Astrocyte (in vitro differentiated cells and primary cell): Measurements from ENCODE around the gene MFGE8. TPM values are rescaled to one million over a fixed set of nuclear protein-coding genes. Genes with fewer than 3 reads are reported as not detected.

Experiments
- DNase-seq: peaks from one replicate; pipeline ENCODE4 v3.0.0-alpha.2; 2010; ENCODE audit warnings: low read depth
- FAIRE-seq: peaks from 2 replicates; lab custom pipeline; 2011; peaks lifted over from hg19 to GRCh38; lab: Jason Lieb, UNC
- H2AFZ ChIP-seq: 2 replicates; pipeline ENCODE4 v1.6.0; 2012; ENCODE audit warnings: low read depth, low read length, inconsistent platforms
- H3K27ac ChIP-seq: 2 replicates; pipeline ENCODE4 v1.5.1; 2011; ENCODE audit warnings: low read depth, low read length, inconsistent platforms
- H3K27me3 ChIP-seq: 2 replicates; pipeline ENCODE4 v1.6.0; 2011; ENCODE audit warnings: low read length, inconsistent platforms; ENCODE audit not compliant: insufficient read depth
- H3K36me3 ChIP-seq: 2 replicates; pipeline ENCODE4 v1.5.1; 2011; ENCODE audit warnings: low read length, inconsistent platforms; ENCODE audit not compliant: insufficient read depth
- H3K4me1 ChIP-seq: 2 replicates; pipeline ENCODE4 v1.5.1; 2011; ENCODE audit warnings: low read length, inconsistent platforms; ENCODE audit not compliant: insufficient read depth
- H3K4me2 ChIP-seq: 2 replicates; pipeline ENCODE4 v1.6.0; 2012; ENCODE audit warnings: low read length, inconsistent platforms
- H3K4me3 ChIP-seq: 2 replicates; pipeline ENCODE4 v1.5.1; 2011; ENCODE audit warnings: low read depth, mild to moderate bottlenecking, low read length, inconsistent platforms; ENCODE audit not compliant: insufficient read depth
- H3K79me2 ChIP-seq: 2 replicates; pipeline ENCODE4 v1.6.0; 2012; ENCODE audit warnings: mild to moderate bottlenecking, low read length, inconsistent platforms; ENCODE audit not compliant: insufficient read depth
- H3K9ac ChIP-seq: 2 replicates; pipeline ENCODE4 v1.6.0; 2012; ENCODE audit warnings: mild to moderate bottlenecking, low read length, inconsistent platforms
- H3K9me3 ChIP-seq: 2 replicates; pipeline ENCODE4 v1.5.1; 2012; ENCODE audit warnings: low read depth, mild to moderate bottlenecking, low read length, inconsistent platforms; ENCODE audit not compliant: insufficient read depth
- H4K20me1 ChIP-seq: 2 replicates; pipeline ENCODE4 v1.6.0; 2012; ENCODE audit warnings: low read length, inconsistent platforms; ENCODE audit not compliant: insufficient read depth
- H3K27ac Mint-ChIP-seq: one replicate; pipeline ENCODE4 v1.8.0; 2021; ENCODE audit warnings: mild to moderate bottlenecking, mixed read lengths; ENCODE audit not compliant: unreplicated experiment
- H3K27me3 Mint-ChIP-seq: one replicate; pipeline ENCODE4 v1.8.0; 2021; ENCODE audit warnings: low read depth, mixed read lengths; ENCODE audit not compliant: unreplicated experiment
- H3K36me3 Mint-ChIP-seq: one replicate; pipeline ENCODE4 v1.8.0; 2021; ENCODE audit warnings: low read depth, mixed read lengths; ENCODE audit not compliant: unreplicated experiment
- H3K4me1 Mint-ChIP-seq: one replicate; pipeline ENCODE4 v1.8.0; 2021; ENCODE audit warnings: low read depth, mixed read lengths; ENCODE audit not compliant: unreplicated experiment
- H3K4me3 Mint-ChIP-seq: one replicate; pipeline ENCODE4 v1.8.0; 2021; ENCODE audit warnings: mild to moderate bottlenecking, moderate library complexity, mixed read lengths; ENCODE audit not compliant: unreplicated experiment
- H3K9me3 Mint-ChIP-seq: one replicate; pipeline ENCODE4 v1.8.0; 2021; ENCODE audit warnings: mild to moderate bottlenecking, mixed read lengths; ENCODE audit not compliant: unreplicated experiment
- CTCF ChIP-seq: IDR thresholded peaks from 2 replicates; pipeline ENCODE4 v1.5.1; 2011; ENCODE audit warnings: low read depth, mild to moderate bottlenecking, inconsistent platforms, low read length, moderate library complexity; ENCODE audit not compliant: insufficient read depth
- EZH2 ChIP-seq: IDR thresholded peaks from 2 replicates; pipeline ENCODE4 v1.6.1; 2012; ENCODE audit warnings: mild to moderate bottlenecking, low read length, inconsistent platforms; ENCODE audit not compliant: insufficient read depth
- total RNA-seq: library from RNA; stranded (reverse); gene quantifications from 2 replicates; pipeline ENCODE4 v1.2.1, GENCODE V29; 2021

The MFGE8 gene
- total RNA-seq, 1 donor from 2014 or later, result 276 TPM

GRCh38 chr15:88906130-88906529 is 7.0 kb downstream of the MFGE8 start:
- Histone ChIP-seq H3K27ac (no peak overlapping the region), H3K4me2 (no peak overlapping the region), H3K9ac (no peak overlapping the region), H3K27me3 (no peaks in the 10 kb centered on the region), H3K9me3 (no peaks in the 10 kb centered on the region), H2AFZ (no peak overlapping the region), H3K4me1 (peaks cover 34% of the 10 kb centered on the region), H4K20me1 (peaks cover 74% of the 10 kb centered on the region), H3K36me3 (peaks cover 46% of the 10 kb centered on the region), H3K4me3 (no peak overlapping the region), H3K79me2 (peaks cover 55% of the 10 kb centered on the region)
- FAIRE-seq (no peak), DNase-seq (no peak)
- H3K27ac Mint-ChIP-seq, result no peak overlapping the region
- H3K27me3 Mint-ChIP-seq, result no peaks in the 10 kb centered on the region
- H3K9me3 Mint-ChIP-seq, result peaks cover 2% of the 10 kb centered on the region
- peaks cover 39% of the 10 kb centered on the region for H3K4me1 Mint-ChIP-seq
- no peak overlapping the region for H3K4me3 Mint-ChIP-seq
- peaks cover 25% of the 10 kb centered on the region for H3K36me3 Mint-ChIP-seq
- TF ChIP-seq EZH2 (no peak), CTCF (no peak)

- H3K9ac ChIP-seq, result no peak overlapping the region
- no peak for FAIRE-seq
- H4K20me1 ChIP-seq, result peaks cover 73% of the 10 kb centered on the region
- no peaks in the 10 kb centered on the region for H3K9me3 ChIP-seq
- Mint-ChIP-seq H3K9me3 (no peaks in the 10 kb centered on the region), H3K27ac (no peak overlapping the region), H3K4me1 (peaks cover 37% of the 10 kb centered on the region), H3K27me3 (no peaks in the 10 kb centered on the region), H3K4me3 (no peak overlapping the region), H3K36me3 (peaks cover 24% of the 10 kb centered on the region)
- TF ChIP-seq CTCF, result no peak
- TF ChIP-seq EZH2, result no peak
- H3K79me2 ChIP-seq, result peaks cover 49% of the 10 kb centered on the region
- H3K27me3 ChIP-seq, result no peaks in the 10 kb centered on the region
- peaks cover 35% of the 10 kb centered on the region for H3K4me1 ChIP-seq
- no peak overlapping the region for H3K4me2 ChIP-seq
- H3K36me3 ChIP-seq, result peaks cover 47% of the 10 kb centered on the region
- no peak overlapping the region for H3K4me3 ChIP-seq
- no peak for DNase-seq
- no peak overlapping the region for H2AFZ ChIP-seq
- no peak overlapping the region for H3K27ac ChIP-seq
These were observed 7.6 kb downstream of the MFGE8 start for GRCh38 chr15:88905576-88905975.

GRCh38 chr15:88904624-88905327 is 8.4 kb downstream of the MFGE8 start:
- H3K36me3 ChIP-seq, result peaks cover 48% of the 10 kb centered on the region

More at GRCh38 chr15:88904624-88905327, 8.4 kb downstream of the MFGE8 start:
- Mint-ChIP-seq H3K9me3 (no peaks in the 10 kb centered on the region), H3K36me3 (peaks cover 26% of the 10 kb centered on the region), H3K4me1 (peaks cover 35% of the 10 kb centered on the region), H3K27ac (no peak overlapping the region), H3K4me3 (no peak overlapping the region), H3K27me3 (no peaks in the 10 kb centered on the region)
- Histone ChIP-seq H3K4me2 (no peak overlapping the region), H2AFZ (no peak overlapping the region), H3K27me3 (no peaks in the 10 kb centered on the region), H4K20me1 (peaks cover 65% of the 10 kb centered on the region), H3K9ac (no peak overlapping the region), H3K27ac (no peak overlapping the region), H3K4me1 (peaks cover 31% of the 10 kb centered on the region), H3K9me3 (no peaks in the 10 kb centered on the region), H3K79me2 (peaks cover 41% of the 10 kb centered on the region), H3K4me3 (no peak overlapping the region)
- TF ChIP-seq EZH2 (no peak), CTCF (peak; percentile 97)
- FAIRE-seq (peak; percentile 60), DNase-seq (no peak)
